A673 (cell line): ENCODE results near the gene AHCYL2. TPM values are rescaled to one million over a fixed set of nuclear protein-coding genes. Genes with fewer than 3 reads are reported as not detected.

Experiments
- BruUV-seq: library from RNA; stranded (reverse); fragments of 400-500 nt; replicated peaks from 2 replicates; lab custom pipeline; 2021; lab: Mats Ljungman, UMichigan
- CTCF ChIA-PET: fragments of 300-600 bp; sonication (Branson Sonifier 250); formaldehyde crosslinking; loops from one replicate; lab custom pipeline; 2022; ENCODE audit warnings: antibody characterized with exemption; lab: Charles Lee
- POLR2A ChIA-PET: fragments of 300-600 bp; sonication (Branson Sonifier 250); formaldehyde crosslinking; loops from one replicate; lab custom pipeline; 2022; ENCODE audit warnings: antibody characterized with exemption; ENCODE audit not compliant: low non-redundant PET; lab: Charles Lee
- DNase-seq: peaks from one replicate; pipeline ENCODE4 v3.0.0-alpha.2; 2015; ENCODE audit warnings: low spot score
- H3K27ac ChIP-seq: fragments of 200-600 bp; sonication (generic); 2 replicates; pipeline ENCODE4 v1.5.1; 2016; ENCODE audit warnings: mixed run types, low read depth, mild to moderate bottlenecking, mixed read lengths, antibody characterized with exemption, low read length; ENCODE audit not compliant: poor library complexity, severe bottlenecking
- H3K27me3 ChIP-seq: fragments of 200-600 bp; sonication (generic); replicated peaks from 2 replicates; pipeline ENCODE4 v1.6.1; 2017; ENCODE audit warnings: mixed run types, low read depth, mild to moderate bottlenecking, mixed read lengths, antibody characterized with exemption, low read length; ENCODE audit not compliant: insufficient read depth, poor library complexity
- H3K36me3 ChIP-seq: fragments of 200-600 bp; sonication (generic); 2 replicates; pipeline ENCODE4 v1.6.1; 2016; ENCODE audit warnings: mixed run types, mild to moderate bottlenecking, mixed read lengths, antibody characterized with exemption, low read length; ENCODE audit not compliant: insufficient read depth, poor library complexity, severe bottlenecking
- H3K4me1 ChIP-seq: fragments of 200-600 bp; sonication (generic); 2 replicates; pipeline ENCODE4 v1.6.1; 2017; ENCODE audit warnings: mixed run types, mild to moderate bottlenecking, mixed read lengths, antibody characterized with exemption, low read length; ENCODE audit not compliant: insufficient read depth, poor library complexity, severe bottlenecking
- H3K4me3 ChIP-seq: fragments of 200-600 bp; sonication (generic); 2 replicates; pipeline ENCODE4 v1.5.1; 2016; ENCODE audit warnings: low read depth, mixed run types, mild to moderate bottlenecking, mixed read lengths, low read length; ENCODE audit not compliant: poor library complexity, severe bottlenecking
- H3K9me3 ChIP-seq: fragments of 200-600 bp; sonication (generic); 2 replicates; pipeline ENCODE4 v1.6.1; 2016; ENCODE audit warnings: mixed run types, low read depth, mild to moderate bottlenecking, mixed read lengths, antibody characterized with exemption, low read length; ENCODE audit not compliant: poor library complexity, severe bottlenecking
- EZH2 ChIP-seq: fragments of 200-600 bp; sonication (generic); IDR thresholded peaks from 2 replicates; pipeline ENCODE4 v1.6.1; 2017; ENCODE audit warnings: borderline replicate concordance, low read depth, mild to moderate bottlenecking, mixed read lengths, antibody characterized with exemption, low read length; ENCODE audit not compliant: poor library complexity, severe bottlenecking
- intact Hi-C: fragments of 100-400 bp; cut with micrococcal nuclease; formaldehyde crosslinking; loops from one replicate; pipeline ENCODE4 v1.10.0; 2022; ENCODE audit not compliant: unreplicated experiment
- total RNA-seq: library from RNA; stranded (reverse); gene quantifications from 2 replicates; pipeline ENCODE4 v1.2.3, GENCODE V29; 2021
- TF ChIP-seq, protein P1 (sequence below): fragments of 300-800, 200-600 bp; sonication (generic); conservative IDR thresholded peaks from 2 replicates; pipeline ENCODE4 v1.5.1; 2017; ENCODE audit warnings: low read depth, mild to moderate bottlenecking, antibody characterized with exemption, low read length, moderate library complexity, mixed read lengths

AHCYL2 gene
- total RNA-seq, 1 experiment from 2014 or later: 35.2 TPM

DNA sequence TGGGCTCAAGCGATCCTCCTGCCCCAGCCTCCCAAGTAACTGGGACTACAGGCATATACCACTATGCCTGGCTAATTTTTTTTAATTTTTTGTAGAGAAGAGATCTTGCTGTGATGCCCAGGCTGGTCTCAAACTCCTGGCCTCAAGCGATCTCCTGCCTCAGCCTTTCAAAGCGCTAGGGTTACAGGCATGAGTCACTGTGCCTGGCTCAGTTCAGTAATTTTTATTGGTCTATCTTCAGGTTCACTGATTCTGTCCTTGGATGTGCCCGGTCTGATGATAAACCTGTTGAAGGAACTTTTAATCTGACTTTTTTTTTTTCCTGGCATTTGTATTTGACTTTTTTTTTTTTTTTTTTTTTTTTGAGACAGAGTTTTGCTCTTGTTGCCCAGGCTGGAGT, 169.3 kb downstream of the AHCYL2 start:
- CTCF ChIA-PET: no interaction called here
- DNase-seq: no peak
- POLR2A ChIA-PET: no interaction called here

DNA sequence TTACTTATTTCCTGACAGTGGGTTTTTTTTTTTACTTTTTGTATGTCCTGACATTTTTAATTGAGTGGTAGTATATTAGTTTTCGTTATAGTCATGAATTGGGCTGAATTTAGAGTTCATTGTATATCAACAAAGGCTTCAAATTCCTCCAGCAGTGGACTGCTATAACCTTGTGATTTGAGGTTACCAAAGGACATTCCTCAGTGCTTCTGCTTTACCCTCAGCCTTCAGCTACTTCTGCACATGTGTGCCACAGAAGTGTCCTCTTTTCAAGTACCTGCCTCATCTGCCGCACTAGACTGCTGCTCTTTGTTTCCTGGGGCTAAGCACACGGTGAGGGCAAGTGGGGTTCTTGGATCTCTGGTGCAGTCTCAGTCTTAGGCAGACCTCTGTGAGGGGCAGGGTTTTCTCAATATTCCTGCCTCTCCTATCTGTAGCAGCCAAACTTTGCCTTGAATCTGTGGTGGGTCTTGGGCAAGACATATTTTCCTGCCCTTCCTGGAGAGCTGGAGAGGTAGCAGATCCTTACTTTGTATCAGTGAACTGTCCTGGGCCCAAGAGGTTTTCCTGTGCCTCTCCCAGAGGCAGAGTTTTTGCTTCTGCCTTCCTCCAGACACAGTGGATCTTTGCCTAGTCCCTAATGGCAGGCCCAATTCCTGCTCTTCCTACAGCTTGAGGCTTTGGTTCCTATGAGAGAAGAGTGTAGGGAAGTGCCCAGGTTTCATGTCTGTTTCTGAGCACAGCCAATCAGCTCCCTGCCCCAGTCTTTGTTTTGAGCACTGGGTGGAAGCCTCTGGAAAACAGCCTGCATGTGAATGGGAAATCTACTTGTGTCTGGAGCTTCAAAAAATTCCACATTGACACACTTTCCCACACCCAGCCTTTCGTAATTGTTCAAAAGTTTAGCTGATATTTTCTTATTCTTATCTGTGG, 170.4 kb downstream of the AHCYL2 start:
- Histone ChIP-seq H3K27me3 (no peaks in the 10 kb centered on the region), H3K9me3 (no peaks in the 10 kb centered on the region), H3K4me3 (no peak overlapping the region), H3K4me1 (no peaks in the 10 kb centered on the region), H3K27ac (no peak overlapping the region), H3K36me3 (no peaks in the 10 kb centered on the region)
- POLR2A ChIA-PET: no interaction called here
- no peak for DNase-seq
- intact Hi-C loops: no loop called here
- BruUV-seq: no TSS peak
- TF ChIP-seq, protein P1, sequence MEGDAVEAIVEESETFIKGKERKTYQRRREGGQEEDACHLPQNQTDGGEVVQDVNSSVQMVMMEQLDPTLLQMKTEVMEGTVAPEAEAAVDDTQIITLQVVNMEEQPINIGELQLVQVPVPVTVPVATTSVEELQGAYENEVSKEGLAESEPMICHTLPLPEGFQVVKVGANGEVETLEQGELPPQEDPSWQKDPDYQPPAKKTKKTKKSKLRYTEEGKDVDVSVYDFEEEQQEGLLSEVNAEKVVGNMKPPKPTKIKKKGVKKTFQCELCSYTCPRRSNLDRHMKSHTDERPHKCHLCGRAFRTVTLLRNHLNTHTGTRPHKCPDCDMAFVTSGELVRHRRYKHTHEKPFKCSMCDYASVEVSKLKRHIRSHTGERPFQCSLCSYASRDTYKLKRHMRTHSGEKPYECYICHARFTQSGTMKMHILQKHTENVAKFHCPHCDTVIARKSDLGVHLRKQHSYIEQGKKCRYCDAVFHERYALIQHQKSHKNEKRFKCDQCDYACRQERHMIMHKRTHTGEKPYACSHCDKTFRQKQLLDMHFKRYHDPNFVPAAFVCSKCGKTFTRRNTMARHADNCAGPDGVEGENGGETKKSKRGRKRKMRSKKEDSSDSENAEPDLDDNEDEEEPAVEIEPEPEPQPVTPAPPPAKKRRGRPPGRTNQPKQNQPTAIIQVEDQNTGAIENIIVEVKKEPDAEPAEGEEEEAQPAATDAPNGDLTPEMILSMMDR: no peak
- TF ChIP-seq EZH2: no peak
- CTCF ChIA-PET: no interaction called here

More for the DNA sequence above, 169.3 kb downstream of the AHCYL2 start:
- H3K36me3 ChIP-seq: no peaks in the 10 kb centered on the region
- no peaks in the 10 kb centered on the region for H3K4me1 ChIP-seq
- BruUV-seq: no TSS peak
- no peak overlapping the region for H3K4me3 ChIP-seq
- H3K27me3 ChIP-seq: no peaks in the 10 kb centered on the region
- no peak overlapping the region for H3K27ac ChIP-seq
- no peak for TF ChIP-seq EZH2
- TF ChIP-seq, protein P1: no peak
- H3K9me3 ChIP-seq: no peaks in the 10 kb centered on the region
- intact Hi-C loops: no loop called here

DNA sequence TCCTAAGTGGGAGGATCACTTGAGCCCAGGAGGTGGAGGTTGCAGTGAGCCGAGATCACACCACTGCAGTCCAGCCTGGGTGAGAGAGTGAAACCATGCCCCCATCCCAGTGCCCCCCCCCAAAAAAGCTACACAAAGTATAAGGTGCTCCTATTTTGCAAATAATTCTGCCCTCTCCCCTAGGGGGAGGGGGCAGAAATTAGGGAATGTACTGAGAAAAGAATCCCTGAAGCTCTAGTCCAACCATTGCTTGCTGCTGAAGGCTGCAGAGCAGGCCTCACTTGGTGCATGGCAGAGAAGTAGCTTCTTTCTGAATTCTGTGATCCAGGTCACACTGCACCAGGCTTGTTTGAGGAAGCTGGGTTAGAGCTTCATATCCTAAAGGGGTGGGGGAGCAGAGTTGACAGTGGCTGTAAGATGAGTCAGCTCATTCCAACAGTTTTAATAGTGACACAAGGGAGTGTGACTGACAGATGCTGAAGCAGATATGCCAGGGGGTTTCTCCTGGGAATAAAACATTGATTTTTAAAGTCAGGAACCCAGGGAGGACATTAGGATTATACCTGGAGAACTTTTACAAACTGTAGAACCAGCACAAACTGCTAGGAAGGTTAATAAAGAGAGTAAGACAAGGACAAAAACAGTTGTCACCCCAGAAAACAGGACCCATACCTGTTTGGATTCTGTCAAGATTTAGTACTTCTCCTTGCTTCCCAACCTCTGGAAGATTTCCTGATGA, 176.6 kb downstream of the AHCYL2 start:
- POLR2A ChIA-PET: no interaction called here
- DNase-seq: peak; percentile 65
- CTCF ChIA-PET: interaction anchor here (1.3 kb wide), 1 partner anchor 25 kb away, joined by 5 read pairs; no protein-coding TSS in a partner anchor
- TF ChIP-seq, protein P1: no peak
- TF ChIP-seq EZH2: no peak
- H3K4me3 ChIP-seq: no peak overlapping the region
- no peaks in the 10 kb centered on the region for H3K9me3 ChIP-seq
- intact Hi-C loops: no loop called here
- no peaks in the 10 kb centered on the region for H3K27me3 ChIP-seq
- peak overlapping the region; percentile 20 for H3K27ac ChIP-seq
- peaks cover 13% of the 10 kb centered on the region for H3K4me1 ChIP-seq
- no peaks in the 10 kb centered on the region for H3K36me3 ChIP-seq
- BruUV-seq: no TSS peak
